RWPE1 (cell line): ENCODE measurements around the gene GAS5.

Experiments
- CTCF ChIA-PET: fragments of 350-600 bp; sonication (Branson Sonifier 250); formaldehyde crosslinking; extraction: SDS; loops from one replicate; lab custom pipeline; 2021; lab: Yijun Ruan, JAX
- POLR2A ChIA-PET: fragments of 400-600 bp; formaldehyde crosslinking; extraction: SDS; loops from one replicate; lab custom pipeline; 2020; ENCODE audit warnings: antibody characterized with exemption; ENCODE audit not compliant: low non-redundant PET; lab: Yijun Ruan, JAX
- DNase-seq: peaks from one replicate; pipeline ENCODE4 v3.0.0; 2012; ENCODE audit warnings: low spot score
- H3K27ac ChIP-seq: fragments of 450-650 bp; 2 replicates; pipeline ENCODE4 v1.5.1; 2017
- TF ChIP-seq, protein P1 (sequence below): fragments of 450-650 bp; conservative IDR thresholded peaks from 2 replicates; pipeline ENCODE4 v1.5.1; 2017; ENCODE audit warnings: low read depth, mild to moderate bottlenecking

GAS5 gene

DNA sequence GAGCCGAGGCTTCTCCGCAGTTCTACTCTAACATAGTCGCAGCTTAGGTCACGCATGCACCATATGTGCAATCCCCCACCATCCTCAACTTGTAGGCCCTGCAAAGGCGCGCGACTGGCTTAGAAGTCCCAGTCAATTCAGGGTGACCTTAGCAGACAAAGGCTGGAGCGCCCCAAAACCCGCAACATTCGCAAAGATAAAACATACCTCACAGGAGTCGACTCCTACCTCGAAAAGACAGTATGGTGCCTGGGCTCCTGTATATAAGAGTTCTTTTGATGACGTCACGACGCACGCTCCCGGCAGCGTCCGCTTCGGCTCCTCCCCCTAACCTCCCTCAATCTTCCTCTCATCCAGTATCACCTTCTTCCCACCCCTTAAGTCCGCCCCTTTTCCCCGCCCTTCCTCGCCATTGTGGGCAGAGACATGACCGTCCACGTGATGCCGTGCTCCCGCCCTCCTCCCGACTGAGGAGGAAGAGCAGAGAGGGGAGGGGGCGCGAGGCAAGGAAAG lies at the start of gene GAS5:
Gene GAS5 (minus strand): TSS at position 237 of the 513 bp plus-strand sequence.
- TF ChIP-seq, protein P1, sequence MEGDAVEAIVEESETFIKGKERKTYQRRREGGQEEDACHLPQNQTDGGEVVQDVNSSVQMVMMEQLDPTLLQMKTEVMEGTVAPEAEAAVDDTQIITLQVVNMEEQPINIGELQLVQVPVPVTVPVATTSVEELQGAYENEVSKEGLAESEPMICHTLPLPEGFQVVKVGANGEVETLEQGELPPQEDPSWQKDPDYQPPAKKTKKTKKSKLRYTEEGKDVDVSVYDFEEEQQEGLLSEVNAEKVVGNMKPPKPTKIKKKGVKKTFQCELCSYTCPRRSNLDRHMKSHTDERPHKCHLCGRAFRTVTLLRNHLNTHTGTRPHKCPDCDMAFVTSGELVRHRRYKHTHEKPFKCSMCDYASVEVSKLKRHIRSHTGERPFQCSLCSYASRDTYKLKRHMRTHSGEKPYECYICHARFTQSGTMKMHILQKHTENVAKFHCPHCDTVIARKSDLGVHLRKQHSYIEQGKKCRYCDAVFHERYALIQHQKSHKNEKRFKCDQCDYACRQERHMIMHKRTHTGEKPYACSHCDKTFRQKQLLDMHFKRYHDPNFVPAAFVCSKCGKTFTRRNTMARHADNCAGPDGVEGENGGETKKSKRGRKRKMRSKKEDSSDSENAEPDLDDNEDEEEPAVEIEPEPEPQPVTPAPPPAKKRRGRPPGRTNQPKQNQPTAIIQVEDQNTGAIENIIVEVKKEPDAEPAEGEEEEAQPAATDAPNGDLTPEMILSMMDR = no peak
- peak; percentile 95 for DNase-seq
- ChIA-PET CTCF (interaction anchor here (0.7 kb wide), 1 partner anchor 1310 kb away, joined by 3 read pairs; no protein-coding TSS in a partner anchor), POLR2A (interaction anchor here (0.6 to 1.1 kb wide), 5 partner anchors 29 to 1335 kb away, joined by 3 to 4 read pairs (median 4); no protein-coding TSS in a partner anchor)
- peak within 1 kb of the TSS; percentile 95 for H3K27ac ChIP-seq

DNA sequence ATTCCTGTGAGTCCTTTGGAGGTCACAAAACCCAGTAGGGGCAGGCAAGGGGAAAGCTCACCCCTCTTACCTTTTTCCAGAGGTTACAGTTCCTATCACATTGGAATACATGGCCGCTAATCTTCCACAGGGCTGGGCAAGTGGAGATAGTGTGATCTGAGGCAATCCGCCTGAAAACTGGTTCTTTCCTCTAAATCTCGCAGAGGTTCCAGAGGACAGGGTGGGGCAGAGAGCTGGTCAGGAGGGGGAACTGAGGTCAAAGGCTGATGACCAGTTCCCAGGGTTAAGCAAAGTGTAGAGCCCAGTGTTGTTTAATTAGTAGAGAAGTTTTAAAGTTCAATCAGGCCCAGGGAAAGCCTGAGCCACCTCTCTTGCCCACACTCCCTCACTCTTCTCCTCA lies 49.4 kb upstream of the GAS5 start, which contains the start of gene SERPINC1:
Gene SERPINC1 (minus strand): TSS at position 179 of the 400 bp plus-strand sequence. CDS start 68 bp downstream, at position 111.
- TF ChIP-seq, protein P1 = no peak
- ChIA-PET CTCF (no interaction called here), POLR2A (no interaction called here)
- no peak within 1 kb of the TSS for H3K27ac ChIP-seq
- no peak for DNase-seq

DNA sequence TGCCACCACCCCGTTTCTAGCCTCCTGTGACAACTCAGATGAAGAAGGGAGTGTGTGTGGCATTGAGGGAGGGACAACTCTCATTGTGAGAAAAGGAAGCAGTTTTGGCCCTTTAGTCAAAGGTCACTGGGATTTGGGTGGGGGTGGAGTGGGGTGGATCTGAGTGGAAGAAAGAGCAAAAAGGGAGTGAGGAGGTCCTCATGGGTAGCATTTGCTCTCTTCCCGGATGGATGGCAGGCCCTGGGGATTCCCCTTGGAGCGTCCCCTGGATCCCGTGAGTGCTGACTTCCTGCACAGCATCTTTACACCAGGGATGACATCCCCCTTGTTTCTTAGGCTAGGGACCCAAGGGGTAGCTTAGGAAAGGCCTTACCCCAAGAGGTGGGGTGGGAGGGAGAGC lies 48.9 kb upstream of the GAS5 start:
- H3K27ac ChIP-seq = no peak overlapping the region
- TF ChIP-seq, protein P1 = no peak
- no peak for DNase-seq
- CTCF ChIA-PET = no interaction called here
- POLR2A ChIA-PET = no interaction called here

DNA sequence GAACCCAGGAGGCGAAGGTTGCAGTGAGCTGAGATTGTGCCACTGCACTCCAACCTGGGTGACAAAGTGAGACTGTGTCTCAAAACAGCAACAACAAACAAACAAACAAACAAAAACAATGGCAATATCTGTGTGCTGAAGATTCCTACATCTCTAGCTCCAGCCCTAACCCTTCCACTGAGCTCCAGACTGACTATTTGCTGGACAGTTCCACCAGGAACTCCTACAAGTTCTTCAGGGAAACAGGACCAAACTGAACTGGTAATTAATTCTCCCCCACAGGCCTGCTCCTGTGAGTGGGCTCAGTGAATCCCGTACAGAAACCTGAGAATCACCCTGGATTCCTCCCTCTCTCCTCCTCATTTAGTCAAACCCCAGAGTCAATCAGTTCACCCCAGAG lies 47.8 kb upstream of the GAS5 start:
- no peak for DNase-seq
- H3K27ac ChIP-seq = no peak overlapping the region
- ChIA-PET CTCF (interaction anchor here (1.1 kb wide), 1 partner anchor 16 kb away, joined by 3 read pairs; no protein-coding TSS in a partner anchor), POLR2A (interaction anchor here (0.6 kb wide), 1 partner anchor 532 kb away, joined by 3 read pairs; the partner anchor contains the start of gene GPR52)
- TF ChIP-seq, protein P1 = no peak

DNA sequence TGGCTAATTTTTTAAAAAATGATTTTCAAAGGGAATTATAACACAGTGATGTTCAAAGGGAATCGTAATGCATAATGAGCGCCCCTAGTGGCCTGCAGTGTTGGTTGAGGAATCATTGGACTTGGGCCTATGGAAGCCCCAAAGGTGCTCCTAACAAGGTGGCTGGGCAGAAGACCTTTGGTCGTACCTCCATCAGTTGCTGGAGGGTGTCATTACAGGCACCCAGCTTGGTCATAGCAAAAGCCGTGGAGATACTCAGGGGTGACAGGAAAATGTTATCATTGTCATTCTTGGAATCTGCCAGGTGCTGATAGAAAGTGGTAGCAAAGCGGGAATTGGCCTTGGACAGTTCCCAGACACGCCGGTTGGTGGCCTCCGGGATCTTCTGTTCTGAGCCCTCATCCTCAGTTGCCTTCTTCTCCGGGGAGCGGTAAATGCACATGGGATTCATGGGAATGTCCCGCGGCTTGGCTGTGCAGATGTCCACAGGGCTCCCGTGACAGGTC lies 46.6 kb upstream of the GAS5 start:
- POLR2A ChIA-PET = no interaction called here
- H3K27ac ChIP-seq = no peak overlapping the region
- peak; percentile 29 for DNase-seq
- CTCF ChIA-PET = interaction anchor here (0.6 to 1.2 kb wide), 2 partner anchors 45 to 136 kb away, joined by 3 to 5 read pairs; no protein-coding TSS in a partner anchor
- TF ChIP-seq, protein P1 = peak; percentile 38; the same call in 1 of the 2 replicates

DNA sequence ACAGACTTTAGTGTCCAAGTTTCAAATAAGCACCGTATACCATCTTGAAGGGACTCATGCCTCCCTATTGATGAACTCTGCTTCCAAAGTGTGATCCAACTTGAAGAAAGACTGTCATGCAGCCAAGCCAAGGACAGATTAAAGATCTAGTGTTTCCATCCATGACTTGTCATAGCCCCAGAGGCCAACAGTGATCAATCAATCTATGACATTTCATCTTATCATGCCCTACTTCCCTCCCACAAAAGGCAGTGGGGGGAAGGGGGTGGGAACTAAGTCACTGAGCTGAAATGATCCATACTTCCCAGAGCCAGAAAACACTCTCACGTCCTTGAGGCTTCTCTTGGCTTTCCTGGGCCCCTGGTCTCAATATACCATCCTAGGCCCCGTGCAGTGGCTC lies 45.3 kb upstream of the GAS5 start:
- TF ChIP-seq, protein P1 = no peak
- no peak overlapping the region for H3K27ac ChIP-seq
- POLR2A ChIA-PET = no interaction called here
- CTCF ChIA-PET = interaction anchor here (0.7 to 1.2 kb wide), 3 partner anchors 44 to 237 kb away, joined by 3 to 6 read pairs (median 5); no protein-coding TSS in a partner anchor
- DNase-seq = no peak
